HG03558 (cell line): ENCODE data around the gene ISY1.
"Not testable (repeated sequence)": the region's sequence is repeated elsewhere in the genome, so short reads cannot be mapped to it uniquely, and the experiment has no call there.

Experiments
- ATAC-seq: cut with Tn5 transposase; IDR thresholded peaks from one replicate; pipeline ENCODE4 v1.9.1; 2021; ENCODE audit warnings: moderate number of reproducible peaks; ENCODE audit not compliant: unreplicated experiment; ENCODE audit errors: extremely low read depth

ISY1 gene

DNA sequence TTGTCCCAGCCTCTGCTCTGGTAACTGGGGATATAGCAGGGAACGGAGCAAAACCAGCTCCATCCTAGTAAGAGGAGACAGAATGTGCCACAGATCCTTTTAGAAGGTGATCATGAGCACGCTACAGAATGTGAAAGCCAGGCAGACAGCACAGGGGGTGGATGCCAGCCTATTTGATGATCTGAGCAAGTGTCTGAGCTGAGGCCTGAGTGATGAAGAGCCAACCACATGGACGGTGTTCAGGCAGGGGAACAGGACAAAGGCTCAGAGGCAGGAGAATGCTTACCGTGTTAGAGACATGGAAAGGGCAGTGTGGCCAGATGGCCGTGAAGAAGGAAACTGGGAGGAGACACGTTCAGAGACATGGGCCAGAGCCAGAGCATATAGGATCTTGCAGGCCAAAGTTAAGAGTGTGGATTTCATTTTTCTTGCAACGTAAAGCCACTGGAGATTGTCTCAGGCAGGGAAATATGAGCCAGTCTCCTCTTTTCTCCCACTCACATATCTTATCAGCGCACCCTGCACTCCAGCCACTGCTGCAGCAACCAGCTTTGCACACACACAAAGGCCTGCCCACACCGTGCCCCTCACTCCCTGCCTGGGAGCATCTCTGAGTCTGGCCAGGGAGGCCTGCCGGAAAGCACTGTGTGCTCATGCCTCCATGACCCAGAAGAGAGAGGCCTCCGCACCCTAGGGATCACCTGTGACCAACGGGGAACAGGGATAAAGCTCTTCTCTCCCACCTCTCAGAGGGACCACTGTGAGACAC lies 59.3 kb downstream of the ISY1 start:
- ATAC-seq, result no peak

- no peak for ATAC-seq
Observed at GRCh38 chr3:129100274-129100673, 60.6 kb downstream of the ISY1 start.

GRCh38 chr3:129095285-129095684 lies 65.6 kb downstream of the ISY1 start:
- no peak for ATAC-seq

GRCh38 chr3:129088312-129088711 lies 72.6 kb downstream of the ISY1 start:
- ATAC-seq, result not testable (repeated sequence)

GRCh38 chr3:129087904-129088303 lies 73.0 kb downstream of the ISY1 start:
- not testable (repeated sequence) for ATAC-seq

GRCh38 chr3:129087138-129087702 lies 73.6 kb downstream of the ISY1 start:
- ATAC-seq, result no peak

- ATAC-seq, result no peak
Observed at GRCh38 chr3:129085818-129086217, 75.0 kb downstream of the ISY1 start.

GRCh38 chr3:129085165-129085715 lies 75.6 kb downstream of the ISY1 start:
- no peak for ATAC-seq

GRCh38 chr3:129084501-129084900 lies 76.4 kb downstream of the ISY1 start:
- no peak for ATAC-seq

DNA sequence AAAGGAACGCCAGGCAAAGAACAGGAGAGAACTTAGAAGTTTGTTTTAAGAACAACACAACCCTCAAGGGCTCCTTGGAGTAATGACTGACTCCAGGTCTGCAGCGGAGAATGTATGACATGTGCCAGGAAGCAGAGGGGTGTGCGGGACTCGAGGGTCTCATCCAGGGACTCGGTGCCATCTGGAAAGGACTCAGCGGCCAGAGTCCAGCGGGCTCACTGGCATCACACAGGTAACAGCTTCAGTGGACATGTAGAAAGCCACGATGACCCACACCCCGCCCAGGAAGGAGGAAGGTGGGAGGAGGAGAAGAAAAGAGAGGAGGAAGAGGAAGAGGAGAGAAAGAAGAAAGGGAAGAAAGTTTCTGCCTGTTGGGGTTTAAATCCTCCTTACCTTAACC lies 78.8 kb downstream of the ISY1 start:
- ATAC-seq, result no peak

GRCh38 chr3:129081503-129081902 lies 79.4 kb downstream of the ISY1 start:
- ATAC-seq, result no peak

GRCh38 chr3:129078510-129078909 lies 82.4 kb downstream of the ISY1 start:
- ATAC-seq, result no peak
